ENCODE data around the gene CALML6.

CALML6 gene

GRCh38 chr1:1892763-1893120 lies 22.3 kb upstream of the CALML6 start:
- no peak for DNase-seq

GRCh38 chr1:1893291-1893985 lies 21.6 kb upstream of the CALML6 start:
- no peak for DNase-seq

- DNase-seq, result no peak
These were observed 21.1 kb upstream of the CALML6 start for GRCh38 chr1:1893997-1894353.

- no peak for DNase-seq
These were observed 20.6 kb upstream of the CALML6 start for GRCh38 chr1:1894354-1895059.

- DNase-seq, result no peak
These were observed 20.0 kb upstream of the CALML6 start for GRCh38 chr1:1895060-1895418.

- no peak for DNase-seq
These were observed 19.4 kb upstream of the CALML6 start for GRCh38 chr1:1895456-1896336.

GRCh38 chr1:1898246-1898933 lies 16.7 kb upstream of the CALML6 start:
- DNase-seq, result no peak

- DNase-seq, result no peak
These were observed 15.6 kb upstream of the CALML6 start for GRCh38 chr1:1899266-1899966.

- DNase-seq, result no peak
These were observed 15.1 kb upstream of the CALML6 start for GRCh38 chr1:1899967-1900327.

- no peak for DNase-seq
These were observed 14.0 kb upstream of the CALML6 start for GRCh38 chr1:1900883-1901640.

GRCh38 chr1:1901641-1902294 lies 13.3 kb upstream of the CALML6 start:
- no peak for DNase-seq

GRCh38 chr1:1903224-1903623 lies 11.8 kb upstream of the CALML6 start:
- DNase-seq, result no peak

- DNase-seq, result peak; percentile 74 to 81
These were observed 8.6 kb upstream of the CALML6 start for GRCh38 chr1:1906185-1907097.

GRCh38 chr1:1907098-1907736 lies 7.8 kb upstream of the CALML6 start:
- no peak for DNase-seq

- no peak for DNase-seq
These were observed 6.6 kb upstream of the CALML6 start for GRCh38 chr1:1908506-1908791.

GRCh38 chr1:1910033-1910465 lies 5.0 kb upstream of the CALML6 start:
- DNase-seq, result no peak

GRCh38 chr1:1910651-1911331 lies 4.3 kb upstream of the CALML6 start:
- DNase-seq, result no peak

GRCh38 chr1:1911350-1912041 lies 3.6 kb upstream of the CALML6 start:
- DNase-seq, result no peak

Data from hippocampal formation (tissue), 2 donors.